Keratinocyte (primary cell): Measurements from ENCODE around the gene GBX2.

Experiments used
- CTCF ChIP-seq, 3 experiments: IDR thresholded peaks in 1 of 3; conservative IDR thresholded peaks in 1 of 3; optimal IDR thresholded peaks in 1 of 3; 2 replicates in 2 of 3; 3 replicates in 1 of 3; pipeline versions ENCODE3 to v1.5.1; 2011; ENCODE audit warnings: low read length in 3 of 3, mild to moderate bottlenecking in 3 of 3, moderate library complexity in 2 of 3, control low read depth in 1 of 3, inconsistent platforms in 1 of 3; ENCODE audit not compliant: insufficient read depth in 2 of 3; ENCODE audit errors: extremely low read depth in 1 of 3
- EZH2 ChIP-seq: IDR thresholded peaks from one replicate; pipeline ENCODE4 v1.6.1; 2012; ENCODE audit warnings: inconsistent platforms, mild to moderate bottlenecking, low read length, moderate library complexity

- TF ChIP-seq EZH2 (no peak), CTCF (optimal IDR thresholded peaks at IDR 0.05 in 1 of 3, IDR thresholded peaks at IDR 0.05 in 1 of 3, conservative IDR thresholded peaks at IDR 0.05 in 1 of 3; ENCODE audit: extremely low read depth in 1 of 3, insufficient read depth in 2 of 3, low read length in 3 of 3) (no peak)
Measured at GRCh38 chr2:236180076-236180816, 12.1 kb upstream of the GBX2 start.
